Suprapubic skin (tissue), 4 donors: ENCODE data around the gene AKAP3. TPM values are rescaled to one million over a fixed set of nuclear protein-coding genes. Genes with fewer than 3 reads are reported as not detected.
A peak's percentile ranks its signal among the peaks of the same experiment; 100 is the strongest.

ENCODE experiments used
- DNase-seq, 2 donors: peaks; one replicate each; pipeline ENCODE4 v3.0.0-alpha.2; 2019; ENCODE audit warnings: low spot score in 2 of 2
- H3K27ac ChIP-seq: fragments of 200-600 bp; sonication (generic); one replicate; pipeline ENCODE4 v1.5.1; 2019
- H3K27me3 ChIP-seq: fragments of 200-600 bp; sonication (generic); one replicate; pipeline ENCODE4 v1.5.1; 2019
- H3K36me3 ChIP-seq: fragments of 200-600 bp; sonication (generic); one replicate; pipeline ENCODE4 v1.5.1; 2019
- H3K4me1 ChIP-seq: fragments of 200-600 bp; sonication (generic); one replicate; pipeline ENCODE4 v1.5.1; 2019
- H3K4me3 ChIP-seq: fragments of 200-600 bp; sonication (generic); one replicate; pipeline ENCODE4 v1.5.1; 2019; ENCODE audit warnings: mild to moderate bottlenecking
- H3K9me3 ChIP-seq: fragments of 200-600 bp; sonication (generic); one replicate; pipeline ENCODE4 v1.5.1; 2019
- CTCF ChIP-seq, 2 donors: fragments of 200-600 bp in 1 of 2; fragments of 450-650 bp in 1 of 2; sonication (generic) in 1 of 2; IDR thresholded peaks; one replicate each; pipeline ENCODE4 v1.5.1; 2016 to 2019; ENCODE audit warnings: antibody characterized with exemption in 2 of 2, mild to moderate bottlenecking in 1 of 2, moderate library complexity in 1 of 2
- EP300 ChIP-seq: sonication (generic); formaldehyde crosslinking; IDR thresholded peaks from one replicate; pipeline ENCODE4 v1.6.1; 2017; ENCODE audit warnings: antibody characterized with exemption
- POLR2A ChIP-seq, 2 donors: fragments of 450-650 bp; IDR thresholded peaks; one replicate each; pipeline ENCODE4 v1.6.1; 2017; ENCODE audit warnings: antibody characterized with exemption in 2 of 2, mild to moderate bottlenecking in 2 of 2, moderate library complexity in 2 of 2
- POLR2AphosphoS5 ChIP-seq, 3 donors: sonication (generic); formaldehyde crosslinking; IDR thresholded peaks; one replicate each; pipeline ENCODE4 v1.6.1; 2017; ENCODE audit warnings: antibody characterized with exemption in 3 of 3
- WGBS: methylation state at CpG from one replicate; pipeline ENCODE4 v1.1.5; 2018; 5-methylcytosine and 5-hydroxymethylcytosine counted together
- total RNA-seq, 4 donors: library from RNA; depleted of rRNA; stranded (reverse); fragments of >200 nt; gene quantifications; one replicate each; pipeline ENCODE4 v1.1.0, GENCODE V29; 2016

The AKAP3 gene
- total RNA-seq, 4 donors from 2014 or later = 1.2 to 1.9 (median 1.5) TPM

DNA sequence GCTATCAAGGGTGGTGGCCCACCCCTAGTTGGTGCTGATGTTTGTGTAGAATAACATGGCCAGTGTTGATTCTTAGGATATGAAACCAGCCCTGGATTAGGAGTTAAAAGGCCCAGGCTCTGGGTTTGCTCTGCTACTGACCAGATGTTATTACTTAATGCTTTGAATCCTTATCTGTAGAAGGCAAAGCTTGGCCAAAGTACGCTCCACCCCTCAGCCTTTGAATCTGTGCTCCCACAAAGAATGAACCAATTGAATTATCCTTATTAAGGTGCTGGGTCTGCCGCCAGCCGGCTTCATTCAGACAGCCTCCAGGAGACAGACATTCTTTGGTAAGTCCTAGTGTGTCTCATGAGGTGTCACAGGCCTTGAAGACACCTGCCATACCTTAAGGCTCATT is 41.8 kb downstream of the AKAP3 start:
- Histone ChIP-seq H3K27me3 (no peaks in the 10 kb centered on the region), H3K4me3 (no peak overlapping the region), H3K4me1 (peaks cover 10% of the 10 kb centered on the region), H3K36me3 (peaks cover 24% of the 10 kb centered on the region), H3K9me3 (no peaks in the 10 kb centered on the region), H3K27ac (no peak overlapping the region)
- DNase-seq = no peak
- no peak for TF ChIP-seq POLR2AphosphoS5 (IDR thresholded peaks at IDR 0.05)
- TF ChIP-seq POLR2A (IDR thresholded peaks at IDR 0.05) = no peak
- no peak for TF ChIP-seq EP300
- no peak for TF ChIP-seq CTCF (IDR thresholded peaks at IDR 0.05)
- 73% methylated on average over 3 of the region's 3 CpGs for WGBS

GRCh38 chr12:4604684-4605193 is 44.1 kb downstream of the AKAP3 start:
- H3K4me1 ChIP-seq = peaks cover 10% of the 10 kb centered on the region
- no peak overlapping the region for H3K27ac ChIP-seq
- H3K36me3 ChIP-seq = peaks cover 2% of the 10 kb centered on the region
- DNase-seq = peak; percentile 82 to 89
- TF ChIP-seq EP300 (no peak), POLR2AphosphoS5 (IDR thresholded peaks at IDR 0.05) (peak in 1 of 3 donors; percentile 45), CTCF (IDR thresholded peaks at IDR 0.05) (peak; percentile 75 to 99)
- no peaks in the 10 kb centered on the region for H3K9me3 ChIP-seq
- H3K27me3 ChIP-seq = no peaks in the 10 kb centered on the region
- under 1% methylated on average over 9 of the region's 25 CpGs for WGBS
- peak overlapping the region; percentile 64 for H3K4me3 ChIP-seq

- Histone ChIP-seq H3K4me3 (no peak overlapping the region), H3K9me3 (no peaks in the 10 kb centered on the region), H3K4me1 (peaks cover 10% of the 10 kb centered on the region), H3K36me3 (peaks cover 2% of the 10 kb centered on the region), H3K27me3 (no peaks in the 10 kb centered on the region), H3K27ac (no peak overlapping the region)
- TF ChIP-seq POLR2A (IDR thresholded peaks at IDR 0.05) (no peak), EP300 (no peak), POLR2AphosphoS5 (IDR thresholded peaks at IDR 0.05) (no peak), CTCF (IDR thresholded peaks at IDR 0.05) (no peak)
- WGBS = 27% methylated on average over 1 of the region's 1 CpG
- DNase-seq = no peak
Measured at GRCh38 chr12:4603946-4604345, 44.9 kb downstream of the AKAP3 start.

DNA sequence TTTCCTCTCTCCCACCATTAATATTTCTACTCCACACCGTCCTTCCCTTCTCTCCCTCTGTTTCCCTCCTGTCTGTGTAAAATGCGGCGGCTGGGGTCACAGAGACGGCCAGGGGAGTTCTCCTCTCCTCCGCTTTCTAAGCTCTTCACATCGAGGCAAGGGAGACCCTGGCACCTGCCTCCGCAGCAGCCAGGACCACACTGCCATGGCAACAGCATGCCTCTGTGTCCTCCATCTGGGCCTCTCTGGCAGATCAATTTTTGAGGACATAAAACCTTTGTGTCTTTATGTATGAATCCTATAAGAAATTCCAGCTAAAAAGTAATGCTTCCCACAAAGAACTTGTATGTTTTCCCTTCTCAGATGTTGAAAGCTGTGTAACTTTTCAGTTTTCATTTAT is 45.4 kb downstream of the AKAP3 start:
- no peaks in the 10 kb centered on the region for H3K27me3 ChIP-seq
- peaks cover 10% of the 10 kb centered on the region for H3K4me1 ChIP-seq
- peaks cover 2% of the 10 kb centered on the region for H3K36me3 ChIP-seq
- H3K4me3 ChIP-seq = no peak overlapping the region
- H3K27ac ChIP-seq = no peak overlapping the region
- DNase-seq = no peak
- no peaks in the 10 kb centered on the region for H3K9me3 ChIP-seq
- no peak for TF ChIP-seq EP300
- TF ChIP-seq POLR2AphosphoS5 (IDR thresholded peaks at IDR 0.05) = no peak
- TF ChIP-seq CTCF (IDR thresholded peaks at IDR 0.05) = no peak
- no peak for TF ChIP-seq POLR2A (IDR thresholded peaks at IDR 0.05)
- WGBS = 74% methylated on average over 7 of the region's 7 CpGs

DNA sequence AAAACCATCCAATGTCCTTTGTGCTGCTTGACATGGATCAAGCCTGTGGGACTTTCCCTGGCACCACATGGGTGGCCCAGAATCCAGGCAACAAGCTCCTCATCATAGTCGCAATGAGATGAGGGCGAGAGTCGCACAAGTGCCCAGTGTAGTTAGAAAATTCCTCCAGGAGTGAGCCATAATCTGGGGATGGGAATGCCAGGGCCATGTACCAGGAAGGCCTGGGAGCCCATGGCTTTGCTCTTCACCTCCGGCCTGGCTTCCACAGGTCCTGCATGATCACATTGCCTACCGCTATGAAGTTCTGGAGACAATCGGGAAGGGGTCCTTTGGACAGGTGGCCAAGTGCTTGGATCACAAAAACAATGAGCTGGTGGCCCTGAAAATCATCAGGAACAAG is 53.0 kb downstream of the AKAP3 start:
- WGBS = 86% methylated on average over 4 of the region's 6 CpGs
- Histone ChIP-seq H3K9me3 (no peaks in the 10 kb centered on the region), H3K4me1 (no peaks in the 10 kb centered on the region), H3K36me3 (no peaks in the 10 kb centered on the region), H3K4me3 (no peak overlapping the region), H3K27ac (no peak overlapping the region), H3K27me3 (no peaks in the 10 kb centered on the region)
- TF ChIP-seq POLR2A (IDR thresholded peaks at IDR 0.05) (no peak), EP300 (no peak), POLR2AphosphoS5 (IDR thresholded peaks at IDR 0.05) (no peak), CTCF (IDR thresholded peaks at IDR 0.05) (no peak)
- DNase-seq = no peak
